K562 (cell line): ENCODE data around the gene LRRC26. TPM values are rescaled to one million over a fixed set of nuclear protein-coding genes. Genes with fewer than 3 reads are reported as not detected.

ENCODE experiments used
- ATF2 ChIP-seq: sonication (generic); formaldehyde crosslinking; IDR thresholded peaks from 2 replicates; pipeline ENCODE4 v1.8.1; 2022; ENCODE audit warnings: missing genetic modification reagents
- CEBPG ChIP-seq, 3 experiments: fragments of 200-800 bp in 1 of 3; sonication (Bioruptor generic) in 1 of 3; sonication (generic) in 1 of 3; formaldehyde crosslinking in 1 of 3; IDR thresholded peaks in 2 of 3; conservative IDR thresholded peaks in 1 of 3; 2 replicates each; pipeline versions ENCODE4 v1.6.1 to v1.8.0; 2016 to 2022; ENCODE audit warnings: missing compliant biosample characterization in 2 of 3, missing genetic modification characterization in 2 of 3, mild to moderate bottlenecking in 1 of 3, missing genetic modification reagents in 1 of 3
- CHD7 ChIP-seq: fragments of 200-600 bp; sonication (generic); IDR thresholded peaks from one replicate; pipeline ENCODE4 v1.6.1; 2012; ENCODE audit warnings: mild to moderate bottlenecking, low read depth, low read length, inconsistent platforms
- HDAC2 ChIP-seq: fragments of 450-650 bp; IDR thresholded peaks from 2 replicates; pipeline ENCODE4 v1.6.1; 2016; ENCODE audit warnings: mild to moderate bottlenecking
- SAP30 ChIP-seq: fragments of 200-600 bp; sonication (generic); IDR thresholded peaks from 2 replicates; pipeline ENCODE4 v1.6.1; 2012; ENCODE audit warnings: borderline replicate concordance, low read depth, mild to moderate bottlenecking, moderate library complexity, low read length, control low read depth, inconsistent platforms; ENCODE audit not compliant: insufficient read depth, poor library complexity, severe bottlenecking
- SMC3 ChIP-seq: conservative IDR thresholded peaks from 2 replicates; pipeline ENCODE4 v1.6.1; 2011; ENCODE audit warnings: low read depth, low read length, improper control_type of control experiment; ENCODE audit not compliant: insufficient read depth
- TARDBP ChIP-seq: fragments of 450-650 bp; IDR thresholded peaks from 2 replicates; pipeline ENCODE4 v1.6.1; 2016
- TOE1 ChIP-seq, 2 experiments: fragments of 450-650 bp in 1 of 2; sonication (generic) in 1 of 2; formaldehyde crosslinking in 1 of 2; IDR thresholded peaks; 2 replicates each; pipeline versions ENCODE4 v1.7.1 to v1.8.0; 2016 to 2022; ENCODE audit warnings: borderline replicate concordance in 2 of 2, mild to moderate bottlenecking in 2 of 2, antibody characterized with exemption in 1 of 2, inconsistent platforms in 1 of 2, low read depth in 1 of 2, missing genetic modification reagents in 1 of 2, moderate library complexity in 1 of 2
- ZC3H11A ChIP-seq: IDR thresholded peaks from 2 replicates; pipeline ENCODE4 v1.6.1; 2012; ENCODE audit warnings: low read depth, low read length, improper control_type of control experiment
- ZKSCAN3 ChIP-seq: fragments of 250-450 bp; sonication (Bioruptor Pico); IDR thresholded peaks from 2 replicates; pipeline ENCODE4 v1.4.0; 2020
- polyA plus RNA-seq, 8 experiments: library from polyadenylated mRNA; depleted of rRNA in 4 of 8; stranded (reverse) in 5 of 8; unstranded in 3 of 8; fragments of >200 nt; fragmentation: Nextera tagmentation in 2 of 8; fragmentation: Illumina TruSeq in 1 of 8; extraction: Ambion mirVana in 2 of 8; extraction: Trizol in 1 of 8; gene quantifications; 2 replicates each; pipeline versions ENCODE4 v1.2.1 to v1.2.3, GENCODE V29; 2011 to 2014; ENCODE audit warnings: inconsistent platforms in 1 of 8, missing spikeins in 1 of 8
- total RNA-seq, 7 experiments: library from RNA; depleted of rRNA in 6 of 7; stranded (reverse); fragments of >200 nt in 6 of 7; fragmentation: Illumina TruSeq in 2 of 7; extraction: Trizol in 2 of 7; gene quantifications; 2 replicates each; pipeline versions ENCODE4 v1.2.1 to v1.2.3, GENCODE V29; 2011 to 2021; ENCODE audit warnings: low replicate concordance in 1 of 7
- TF ChIP-seq, protein P1 (sequence below): sonication (generic); formaldehyde crosslinking; IDR thresholded peaks from 2 replicates; pipeline ENCODE4 v1.8.0; 2022; ENCODE audit warnings: missing genetic modification reagents, mild to moderate bottlenecking, borderline replicate concordance

Gene LRRC26
- total and polyA plus RNA-seq, 9 of the 15 experiments (the other 6 are each of a cell fraction or from before 2014, with no cell fraction given): not detected

- TF ChIP-seq CHD7: peak; percentile 44
- TF ChIP-seq CEBPG (CRISPR knock-in tag; IDR thresholded peaks at IDR 0.05): no peak
- no peak for TF ChIP-seq CEBPG (tag; conservative IDR thresholded peaks at IDR 0.05 in 1 of 2, IDR thresholded peaks at IDR 0.05 in 1 of 2)
- 0 out of 2 replicates have a peak, but pooled peaks have one; percentile 19 for TF ChIP-seq TOE1 (IDR thresholded peaks at IDR 0.05; ENCODE audit: borderline replicate concordance)
- TF ChIP-seq TOE1 (CRISPR knock-in tag; IDR thresholded peaks at IDR 0.05; ENCODE audit: borderline replicate concordance, low read depth): no peak; the same call in none of the 2 replicates
- TF ChIP-seq, protein P1, sequence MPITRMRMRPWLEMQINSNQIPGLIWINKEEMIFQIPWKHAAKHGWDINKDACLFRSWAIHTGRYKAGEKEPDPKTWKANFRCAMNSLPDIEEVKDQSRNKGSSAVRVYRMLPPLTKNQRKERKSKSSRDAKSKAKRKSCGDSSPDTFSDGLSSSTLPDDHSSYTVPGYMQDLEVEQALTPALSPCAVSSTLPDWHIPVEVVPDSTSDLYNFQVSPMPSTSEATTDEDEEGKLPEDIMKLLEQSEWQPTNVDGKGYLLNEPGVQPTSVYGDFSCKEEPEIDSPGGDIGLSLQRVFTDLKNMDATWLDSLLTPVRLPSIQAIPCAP (CRISPR knock-in tag): no peak
- TF ChIP-seq SMC3: peak; percentile 60
- peak; percentile 74; the same call in 1 of the 2 replicates for TF ChIP-seq HDAC2
- TF ChIP-seq ATF2 (CRISPR knock-in tag): 0 out of 2 replicates have a peak, but pooled peaks have one; percentile 62
- TF ChIP-seq ZC3H11A: no peak
- no peak for TF ChIP-seq ZKSCAN3 (CRISPR knock-in tag)
- no peak for TF ChIP-seq SAP30
- TF ChIP-seq TARDBP: peak; percentile 71; the same call in 1 of the 2 replicates
Measured at GRCh38 chr9:137188490-137189296, 18.8 kb upstream of the LRRC26 start, which contains the start of the genes ANAPC2 and SSNA1 (continued).
